K562 (cell line): ENCODE data around the gene KASH5. TPM values are rescaled to one million over a fixed set of nuclear protein-coding genes. Genes with fewer than 3 reads are reported as not detected.

ENCODE experiments used
- ATAC-seq: fragments of 200-7000 bp; cut with Tn5 transposase; 3 replicates; pipeline ENCODE4 v1.9.1; 2020; ENCODE audit warnings: moderate library complexity
- BruUV-seq: library from RNA; stranded (reverse); fragments of 400-500 nt; replicated peaks from 2 replicates; lab custom pipeline; 2021; lab: Mats Ljungman, UMichigan
- CTCF ChIA-PET: fragments of 300-600 bp; formaldehyde crosslinking; extraction: SDS; loops from one replicate; lab custom pipeline; 2021; ENCODE audit warnings: low intra/inter-chr PET ratio; lab: Yijun Ruan, JAX
- POLR2A ChIA-PET: fragments of 300-600, 350-650 bp; sonication (Branson Sonifier 250); formaldehyde crosslinking; extraction: SDS; loops from one replicate; lab custom pipeline; 2021; ENCODE audit warnings: antibody characterized with exemption, inconsistent platforms; lab: Yijun Ruan, JAX
- DNase-seq, 4 experiments: peaks; one replicate each; pipeline versions ENCODE4 v3.0.0 to v3.0.0-alpha.2; 2011 to 2018; ENCODE audit warnings: low spot score in 3 of 4, mixed read lengths in 3 of 4; ENCODE audit errors: extremely low read depth in 1 of 4
- FAIRE-seq: peaks from 2 replicates; lab custom pipeline; 2011; peaks lifted over from hg19 to GRCh38; lab: Jason Lieb, UNC
- H2AFZ ChIP-seq: 2 replicates; pipeline ENCODE4 v1.6.0; 2011; ENCODE audit warnings: low read depth, low read length, control low read depth, inconsistent platforms
- H3K27ac ChIP-seq: fragments of 200-600 bp; 3 replicates; pipeline ENCODE4 v1.8.0; 2011; ENCODE audit warnings: low read depth, mild to moderate bottlenecking, control low read depth, inconsistent platforms, low read length, moderate library complexity, mixed read lengths; ENCODE audit errors: extremely low read depth
- H3K27me3 ChIP-seq, 2 experiments: fragments of 300-600 bp in 1 of 2; 2 replicates in 1 of 2; 3 replicates in 1 of 2; pipeline versions ENCODE4 v1.6.0 to v1.8.0; 2011; ENCODE audit warnings: inconsistent platforms in 2 of 2, low read length in 2 of 2, mild to moderate bottlenecking in 1 of 2, mixed read lengths in 1 of 2, moderate library complexity in 1 of 2; ENCODE audit not compliant: control insufficient read depth in 2 of 2, insufficient read depth in 2 of 2
- H3K36me3 ChIP-seq: fragments of 300-600 bp; 3 replicates; pipeline ENCODE4 v1.8.0; 2011; ENCODE audit warnings: mild to moderate bottlenecking, low read length, inconsistent platforms; ENCODE audit not compliant: control insufficient read depth, insufficient read depth
- H3K4me1 ChIP-seq, 2 experiments: fragments of 200-600 bp in 1 of 2; replicated peaks in 1 of 2; 2 replicates in 1 of 2; 3 replicates in 1 of 2; pipeline versions ENCODE4 v1.5.1 to v1.8.0; 2011; ENCODE audit warnings: inconsistent platforms in 2 of 2, low read length in 2 of 2, mild to moderate bottlenecking in 1 of 2, mixed read lengths in 1 of 2, moderate library complexity in 1 of 2; ENCODE audit not compliant: control insufficient read depth in 2 of 2, insufficient read depth in 2 of 2
- H3K4me2 ChIP-seq: 2 replicates; pipeline ENCODE4 v1.6.1; 2011; ENCODE audit warnings: low read length, control low read depth, inconsistent platforms, mixed read lengths; ENCODE audit not compliant: insufficient read depth
- H3K4me3 ChIP-seq: fragments of 200-600 bp; sonication (generic), shearing (Covaris generic); 2 replicates; pipeline ENCODE4 v1.5.1; 2016; ENCODE audit warnings: control low read depth, inconsistent platforms
- H3K79me2 ChIP-seq: fragments of 200-600 bp; 3 replicates; pipeline ENCODE4 v1.8.0; 2011; ENCODE audit warnings: low read length, inconsistent platforms; ENCODE audit not compliant: control insufficient read depth, insufficient read depth
- H3K9ac ChIP-seq, 2 experiments: 2 replicates each; pipeline versions ENCODE4 v1.6.0 to v1.6.1; 2011; ENCODE audit warnings: low read depth in 2 of 2, low read length in 2 of 2, control low read depth in 1 of 2, inconsistent platforms in 1 of 2, mild to moderate bottlenecking in 1 of 2, mixed read lengths in 1 of 2; ENCODE audit not compliant: insufficient read depth in 1 of 2
- H3K9me1 ChIP-seq: one replicate; pipeline ENCODE4 v1.6.0; 2011; ENCODE audit warnings: inconsistent platforms, mild to moderate bottlenecking, low read length, moderate library complexity; ENCODE audit not compliant: control insufficient read depth, insufficient read depth
- H3K9me3 ChIP-seq: replicated peaks from 2 replicates; pipeline ENCODE4 v1.5.1; 2011; ENCODE audit warnings: low read depth, low read length, inconsistent platforms; ENCODE audit not compliant: control insufficient read depth, insufficient read depth
- H4K20me1 ChIP-seq: replicated peaks from 2 replicates; pipeline ENCODE4 v1.6.1; 2011; ENCODE audit warnings: low read length, inconsistent platforms, mixed read lengths; ENCODE audit not compliant: control insufficient read depth, insufficient read depth
- E2F8 ChIP-seq: fragments of 450-650 bp; IDR thresholded peaks from 2 replicates; pipeline ENCODE4 v1.7.1; 2018; ENCODE audit warnings: mild to moderate bottlenecking, low read depth; ENCODE audit not compliant: partially characterized antibody
- KAT7 ChIP-seq: sonication (generic); formaldehyde crosslinking; IDR thresholded peaks from 2 replicates; pipeline ENCODE4 v1.8.0; 2022; ENCODE audit warnings: missing genetic modification reagents, mild to moderate bottlenecking, borderline replicate concordance
- MCM2 ChIP-seq: fragments of 450-650 bp; IDR thresholded peaks from 2 replicates; pipeline ENCODE4 v1.6.1; 2017; ENCODE audit warnings: low read depth, mild to moderate bottlenecking
- MCM7 ChIP-seq, 2 experiments: fragments of 450-650 bp; IDR thresholded peaks; 2 replicates each; pipeline ENCODE4 v1.6.1; 2016 to 2018
- POLR2AphosphoS5 ChIP-seq: IDR thresholded peaks from 2 replicates; pipeline ENCODE4 v1.6.1; 2011; ENCODE audit warnings: mild to moderate bottlenecking, low read depth, low read length, moderate library complexity; ENCODE audit not compliant: control insufficient read depth, insufficient read depth
- RAD21 ChIP-seq, 2 experiments: fragments of 250-450 bp in 1 of 2; fragments of 450-650 bp in 1 of 2; sonication (Bioruptor Pico) in 1 of 2; formaldehyde crosslinking in 1 of 2; IDR thresholded peaks in 1 of 2; conservative IDR thresholded peaks in 1 of 2; 2 replicates each; pipeline versions ENCODE4 v1.4.0 to v1.8.0; 2020 to 2022; ENCODE audit warnings: mild to moderate bottlenecking in 2 of 2, moderate library complexity in 1 of 2
- ZFP36 ChIP-seq: fragments of 150-350 bp; IDR thresholded peaks from 2 replicates; pipeline ENCODE4 v1.6.1; 2018; ENCODE audit warnings: low read length, low read depth; ENCODE audit not compliant: partially characterized antibody
- ZNF253 ChIP-seq: fragments of 250-450 bp; sonication (Bioruptor Pico); conservative IDR thresholded peaks from 2 replicates; pipeline ENCODE4 v1.6.1; 2021; ENCODE audit warnings: mild to moderate bottlenecking
- WGBS: fragments of 100-300 bp; shearing (Covaris generic); methylation state at CpG from one replicate; pipeline ENCODE4 v1.1.6; 2016; ENCODE audit warnings: low coverage, mixed read lengths; ENCODE audit not compliant: insufficient coverage; ENCODE audit errors: missing lambda C conversion rate; 5-methylcytosine and 5-hydroxymethylcytosine counted together
- in situ Hi-C: fragments of 300-500 bp; cut with MboI; formaldehyde crosslinking; loops from 4 replicates; pipeline ENCODE4 v1.15.0; 2018; ENCODE audit warnings: inconsistent platforms, mixed read lengths
- intact Hi-C: fragments of 100-400 bp; cut with micrococcal nuclease; formaldehyde crosslinking; loops from 2 replicates; pipeline ENCODE4 v1.14.2; 2022
- polyA plus RNA-seq, 8 experiments: library from polyadenylated mRNA; depleted of rRNA in 4 of 8; stranded (reverse) in 5 of 8; unstranded in 3 of 8; fragments of >200 nt; fragmentation: Nextera tagmentation in 2 of 8; fragmentation: Illumina TruSeq in 1 of 8; extraction: Ambion mirVana in 2 of 8; extraction: Trizol in 1 of 8; gene quantifications; 2 replicates each; pipeline versions ENCODE4 v1.2.1 to v1.2.3, GENCODE V29; 2011 to 2014; ENCODE audit warnings: inconsistent platforms in 1 of 8, missing spikeins in 1 of 8
- total RNA-seq, 7 experiments: library from RNA; depleted of rRNA in 6 of 7; stranded (reverse); fragments of >200 nt in 6 of 7; fragmentation: Illumina TruSeq in 2 of 7; extraction: Trizol in 2 of 7; gene quantifications; 2 replicates each; pipeline versions ENCODE4 v1.2.1 to v1.2.3, GENCODE V29; 2011 to 2021; ENCODE audit warnings: low replicate concordance in 1 of 7

Gene KASH5
- total and polyA plus RNA-seq, 9 of the 15 experiments (the other 6 are each of a cell fraction or from before 2014, with no cell fraction given), result 0.07 to 0.84 (median 0.34) TPM; not detected in 1

- peak; percentile 59 for TF ChIP-seq E2F8
- peak; percentile 97 to 99 for TF ChIP-seq RAD21 (CRISPR knock-in tag; conservative IDR thresholded peaks at IDR 0.05 in 1 of 2, IDR thresholded peaks at IDR 0.05 in 1 of 2)
- no peak for TF ChIP-seq MCM2
Measured at GRCh38 chr19:49391581-49392399, 3.7 kb downstream of the KASH5 start (continued).

GRCh38 chr19:49393881-49394280 is 5.8 kb downstream of the KASH5 start:
- Histone ChIP-seq H3K27me3 (no peaks in the 10 kb centered on the region), H3K9me1 (no peaks in the 10 kb centered on the region), H3K36me3 (no peaks in the 10 kb centered on the region), H3K27ac (no peak overlapping the region)
- no peak for ATAC-seq
- BruUV-seq, result no TSS peak
- intact Hi-C loops, result loop anchor here (2.0 kb wide), 1 partner anchor 37 kb away; no protein-coding TSS in a partner anchor
- no peak for TF ChIP-seq KAT7 (CRISPR knock-in tag)
- TF ChIP-seq POLR2AphosphoS5, result no peak
- no peak for TF ChIP-seq ZNF253 (CRISPR knock-in tag)
- TF ChIP-seq ZFP36, result no peak
- TF ChIP-seq MCM7 (IDR thresholded peaks at IDR 0.05), result no peak
- TF ChIP-seq, all 486 proteins: peak for 0
- H3K4me2 ChIP-seq, result no peak overlapping the region
- FAIRE-seq, result no peak
- CTCF ChIA-PET, result interaction anchor here (0.7 to 4.4 kb wide), 2 partner anchors 50 to 57 kb away, joined by 3 to 59 read pairs; no protein-coding TSS in a partner anchor
- no peaks in the 10 kb centered on the region for H3K79me2 ChIP-seq
- in situ Hi-C loops, result loop anchor here (5.0 kb wide), 1 partner anchor 43 kb away; no protein-coding TSS in a partner anchor
- no peak overlapping the region for H3K4me3 ChIP-seq
- peak in 1 of 4 experiments; percentile 5 for DNase-seq
- H3K4me1 ChIP-seq, result peaks cover 7 to 44% of the 10 kb centered on the region in 2 experiments; a peak in 4 of 5 replicates
- H2AFZ ChIP-seq, result no peak overlapping the region
- H4K20me1 ChIP-seq, result no peaks in the 10 kb centered on the region
- POLR2A ChIA-PET, result interaction anchor here (0.5 to 1.2 kb wide), 3 partner anchors 10 to 74 kb away, joined by 3 read pairs; no protein-coding TSS in a partner anchor
- WGBS, result 34% methylated on average over 5 of the region's 5 CpGs
- no peak overlapping the region for H3K9ac ChIP-seq
- H3K9me3 ChIP-seq, result no peaks in the 10 kb centered on the region
